ENCODE measurements around the gene SIGLEC5.

Gene SIGLEC5

GRCh38 chr19:51589511-51589910, 40.7 kb downstream of the SIGLEC5 start:
- H3K4me1 Mint-ChIP-seq (ENCODE audit: low read depth), result peaks cover 29% of the 10 kb centered on the region

GRCh38 chr19:51587264-51588191, 42.7 kb downstream of the SIGLEC5 start:
- H3K36me3 Mint-ChIP-seq (ENCODE audit: low read depth), result peaks cover 62% of the 10 kb centered on the region
- intact Hi-C loops (cut with micrococcal nuclease), result no loop called here
- H3K9me3 Mint-ChIP-seq, result peaks cover 28% of the 10 kb centered on the region
- H3K4me3 Mint-ChIP-seq, result no peak overlapping the region
- peaks cover 14% of the 10 kb centered on the region for H3K4me1 Mint-ChIP-seq (ENCODE audit: low read depth)
- H3K27ac Mint-ChIP-seq, result no peak overlapping the region
- H3K27me3 Mint-ChIP-seq, result no peaks in the 10 kb centered on the region

More at GRCh38 chr19:51589511-51589910, 40.7 kb downstream of the SIGLEC5 start:
- peaks cover 28% of the 10 kb centered on the region for H3K9me3 Mint-ChIP-seq
- intact Hi-C loops (cut with micrococcal nuclease), result no loop called here
- H3K4me3 Mint-ChIP-seq, result no peak overlapping the region
- H3K36me3 Mint-ChIP-seq (ENCODE audit: low read depth), result peaks cover 45% of the 10 kb centered on the region
- H3K27ac Mint-ChIP-seq, result no peak overlapping the region
- H3K27me3 Mint-ChIP-seq, result no peaks in the 10 kb centered on the region

- intact Hi-C loops (cut with micrococcal nuclease), result no loop called here
- no peaks in the 10 kb centered on the region for H3K27me3 Mint-ChIP-seq
- H3K36me3 Mint-ChIP-seq (ENCODE audit: low read depth), result peaks cover 69% of the 10 kb centered on the region
- no peak overlapping the region for H3K4me3 Mint-ChIP-seq
- no peak overlapping the region for H3K27ac Mint-ChIP-seq
- H3K4me1 Mint-ChIP-seq (ENCODE audit: low read depth), result peaks cover 14% of the 10 kb centered on the region
- H3K9me3 Mint-ChIP-seq, result peaks cover 28% of the 10 kb centered on the region
These were observed 43.4 kb downstream of the SIGLEC5 start for GRCh38 chr19:51586799-51587198.

GRCh38 chr19:51586103-51586728, 44.0 kb downstream of the SIGLEC5 start:
- H3K4me3 Mint-ChIP-seq, result no peak overlapping the region
- intact Hi-C loops (cut with micrococcal nuclease), result no loop called here
- H3K36me3 Mint-ChIP-seq (ENCODE audit: low read depth), result peaks cover 75% of the 10 kb centered on the region
- H3K9me3 Mint-ChIP-seq, result peaks cover 28% of the 10 kb centered on the region
- H3K27me3 Mint-ChIP-seq, result no peaks in the 10 kb centered on the region
- H3K27ac Mint-ChIP-seq, result no peak overlapping the region
- H3K4me1 Mint-ChIP-seq (ENCODE audit: low read depth), result peaks cover 14% of the 10 kb centered on the region

- intact Hi-C loops (cut with micrococcal nuclease), result no loop called here
- Mint-ChIP-seq H3K36me3 (ENCODE audit: low read depth) (peaks cover 83% of the 10 kb centered on the region), H3K4me1 (ENCODE audit: low read depth) (peaks cover 15% of the 10 kb centered on the region), H3K9me3 (no peaks in the 10 kb centered on the region), H3K4me3 (no peak overlapping the region), H3K27ac (no peak overlapping the region), H3K27me3 (no peaks in the 10 kb centered on the region)
These were observed 53.4 kb downstream of the SIGLEC5 start for GRCh38 chr19:51576850-51577249.

- Mint-ChIP-seq H3K27me3 (no peaks in the 10 kb centered on the region), H3K4me1 (ENCODE audit: low read depth) (peaks cover 20% of the 10 kb centered on the region), H3K4me3 (no peak overlapping the region), H3K36me3 (ENCODE audit: low read depth) (peaks cover 60% of the 10 kb centered on the region), H3K27ac (no peak overlapping the region), H3K9me3 (no peaks in the 10 kb centered on the region)
- intact Hi-C loops (cut with micrococcal nuclease), result no loop called here
These were observed 56.9 kb downstream of the SIGLEC5 start for GRCh38 chr19:51573331-51573730.

GRCh38 chr19:51572908-51573307, 57.3 kb downstream of the SIGLEC5 start:
- peaks cover 1% of the 10 kb centered on the region for H3K27me3 Mint-ChIP-seq
- H3K4me3 Mint-ChIP-seq, result no peak overlapping the region
- H3K9me3 Mint-ChIP-seq, result no peaks in the 10 kb centered on the region
- H3K4me1 Mint-ChIP-seq (ENCODE audit: low read depth), result peaks cover 20% of the 10 kb centered on the region
- intact Hi-C loops (cut with micrococcal nuclease), result no loop called here
- peaks cover 56% of the 10 kb centered on the region for H3K36me3 Mint-ChIP-seq (ENCODE audit: low read depth)
- H3K27ac Mint-ChIP-seq, result no peak overlapping the region

- Mint-ChIP-seq H3K4me1 (ENCODE audit: low read depth) (peaks cover 20% of the 10 kb centered on the region), H3K27me3 (peaks cover 3% of the 10 kb centered on the region), H3K27ac (peak overlapping the region; percentile 89), H3K9me3 (no peaks in the 10 kb centered on the region), H3K36me3 (ENCODE audit: low read depth) (peaks cover 51% of the 10 kb centered on the region), H3K4me3 (peak overlapping the region; percentile 89)
- intact Hi-C loops (cut with micrococcal nuclease), result no loop called here
These were observed 57.8 kb downstream of the SIGLEC5 start for GRCh38 chr19:51572410-51572809.

GRCh38 chr19:51571599-51571998, 58.6 kb downstream of the SIGLEC5 start:
- Mint-ChIP-seq H3K4me1 (ENCODE audit: low read depth) (peaks cover 20% of the 10 kb centered on the region), H3K36me3 (ENCODE audit: low read depth) (peaks cover 43% of the 10 kb centered on the region), H3K4me3 (peak overlapping the region; percentile 89), H3K27ac (peak overlapping the region; percentile 89), H3K27me3 (peaks cover 3% of the 10 kb centered on the region), H3K9me3 (no peaks in the 10 kb centered on the region)
- intact Hi-C loops (cut with micrococcal nuclease), result loop anchor here (1.0 kb wide), 1 partner anchor 23 kb away; no protein-coding TSS in a partner anchor

- Mint-ChIP-seq H3K9me3 (no peaks in the 10 kb centered on the region), H3K4me3 (peak within 1 kb of the TSS; percentile 89), H3K4me1 (ENCODE audit: low read depth) (peaks cover 20% of the 10 kb centered on the region), H3K27ac (peak within 1 kb of the TSS; percentile 89), H3K36me3 (ENCODE audit: low read depth) (peaks cover 38% of the 10 kb centered on the region), H3K27me3 (peaks cover 3% of the 10 kb centered on the region)
- intact Hi-C loops (cut with micrococcal nuclease), result loop anchor here (1.0 kb wide), 1 partner anchor 23 kb away; no protein-coding TSS in a partner anchor
These were observed 59.1 kb downstream of the SIGLEC5 start, which contains the start of gene ZNF175 for GRCh38 chr19:51570962-51571575. ZNF175 (plus strand) TSS chr19:51571283; CDS start chr19:51573330, 2,047 bp downstream.

- H3K4me1 Mint-ChIP-seq (ENCODE audit: low read depth), result peaks cover 41% of the 10 kb centered on the region
- no peak overlapping the region for H3K27ac Mint-ChIP-seq
- no peaks in the 10 kb centered on the region for H3K9me3 Mint-ChIP-seq
- H3K36me3 Mint-ChIP-seq (ENCODE audit: low read depth), result peaks cover 14% of the 10 kb centered on the region
- peaks cover 17% of the 10 kb centered on the region for H3K27me3 Mint-ChIP-seq
- no peak overlapping the region for H3K4me3 Mint-ChIP-seq
- intact Hi-C loops (cut with micrococcal nuclease), result no loop called here
These were observed 61.7 kb downstream of the SIGLEC5 start for GRCh38 chr19:51568456-51568855.

- Mint-ChIP-seq H3K27me3 (peaks cover 23% of the 10 kb centered on the region), H3K9me3 (no peaks in the 10 kb centered on the region), H3K4me3 (no peak overlapping the region), H3K36me3 (ENCODE audit: low read depth) (peaks cover 9% of the 10 kb centered on the region), H3K4me1 (ENCODE audit: low read depth) (peaks cover 35% of the 10 kb centered on the region), H3K27ac (no peak overlapping the region)
- intact Hi-C loops (cut with micrococcal nuclease), result no loop called here
These were observed 62.6 kb downstream of the SIGLEC5 start for GRCh38 chr19:51567583-51567982.

- intact Hi-C loops (cut with micrococcal nuclease), result no loop called here
- H3K27me3 Mint-ChIP-seq, result peaks cover 24% of the 10 kb centered on the region
- peaks cover 25% of the 10 kb centered on the region for H3K4me1 Mint-ChIP-seq (ENCODE audit: low read depth)
- H3K9me3 Mint-ChIP-seq, result no peaks in the 10 kb centered on the region
- peaks cover 8% of the 10 kb centered on the region for H3K36me3 Mint-ChIP-seq (ENCODE audit: low read depth)
- H3K4me3 Mint-ChIP-seq, result no peak overlapping the region
- no peak overlapping the region for H3K27ac Mint-ChIP-seq
These were observed 63.6 kb downstream of the SIGLEC5 start for GRCh38 chr19:51566489-51567100.

All from dendritic cell treated with granulocyte-macrophage colony-stimulating factor and Interleukin-4, amounts not matched to agents 40 ng/mL and 50 ng/mL, for 4 days (primary cell).